OCI-LY1 (cell line): ENCODE measurements around the gene TFPI.

Experiments
- EZH2 ChIP-seq: fragments of 200-600 bp; sonication (generic), shearing (Covaris generic); IDR thresholded peaks from 2 replicates; pipeline ENCODE4 v1.8.0; 2017; ENCODE audit warnings: borderline replicate concordance, mixed run types, mild to moderate bottlenecking, antibody characterized with exemption, low read length, moderate library complexity, mixed read lengths
- TF ChIP-seq, protein P1 (sequence below): fragments of 200-600 bp; sonication (generic), shearing (Covaris generic); IDR thresholded peaks from 2 replicates; pipeline ENCODE4 v1.5.1; 2017; ENCODE audit warnings: mild to moderate bottlenecking, antibody characterized with exemption, low read length, moderate library complexity, mixed read lengths

DNA sequence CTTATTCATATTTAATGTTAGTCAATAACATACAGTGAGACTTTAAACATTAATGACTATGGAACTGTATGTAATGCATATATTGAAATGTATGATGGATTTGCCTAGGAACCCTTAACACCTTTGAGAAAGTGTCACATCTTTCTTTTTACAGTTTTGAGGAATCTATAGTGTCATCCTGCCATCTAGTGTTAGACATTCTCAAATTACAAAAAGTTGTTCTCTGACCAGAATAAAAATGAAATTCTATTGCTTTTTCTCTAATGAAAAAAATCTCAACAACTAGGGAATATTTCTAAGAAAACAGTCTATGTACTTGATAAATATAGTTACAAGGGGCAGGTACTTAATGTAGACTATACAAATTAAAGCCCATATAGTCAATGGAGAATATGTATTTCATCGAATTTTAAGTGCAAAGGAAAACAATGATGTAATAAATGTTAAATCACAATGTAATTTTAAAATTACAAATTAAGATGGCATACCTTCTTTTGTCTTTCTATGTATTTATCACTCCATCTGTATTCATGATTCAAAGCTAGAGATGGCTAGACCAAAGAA lies 101.1 kb downstream of the TFPI start:
- TF ChIP-seq, protein P1, sequence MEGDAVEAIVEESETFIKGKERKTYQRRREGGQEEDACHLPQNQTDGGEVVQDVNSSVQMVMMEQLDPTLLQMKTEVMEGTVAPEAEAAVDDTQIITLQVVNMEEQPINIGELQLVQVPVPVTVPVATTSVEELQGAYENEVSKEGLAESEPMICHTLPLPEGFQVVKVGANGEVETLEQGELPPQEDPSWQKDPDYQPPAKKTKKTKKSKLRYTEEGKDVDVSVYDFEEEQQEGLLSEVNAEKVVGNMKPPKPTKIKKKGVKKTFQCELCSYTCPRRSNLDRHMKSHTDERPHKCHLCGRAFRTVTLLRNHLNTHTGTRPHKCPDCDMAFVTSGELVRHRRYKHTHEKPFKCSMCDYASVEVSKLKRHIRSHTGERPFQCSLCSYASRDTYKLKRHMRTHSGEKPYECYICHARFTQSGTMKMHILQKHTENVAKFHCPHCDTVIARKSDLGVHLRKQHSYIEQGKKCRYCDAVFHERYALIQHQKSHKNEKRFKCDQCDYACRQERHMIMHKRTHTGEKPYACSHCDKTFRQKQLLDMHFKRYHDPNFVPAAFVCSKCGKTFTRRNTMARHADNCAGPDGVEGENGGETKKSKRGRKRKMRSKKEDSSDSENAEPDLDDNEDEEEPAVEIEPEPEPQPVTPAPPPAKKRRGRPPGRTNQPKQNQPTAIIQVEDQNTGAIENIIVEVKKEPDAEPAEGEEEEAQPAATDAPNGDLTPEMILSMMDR, result peak; percentile 40; the same call in 1 of the 2 replicates
- no peak for TF ChIP-seq EZH2
